HG02943 (cell line): Measurements from ENCODE around the gene TELO2.

Source experiments
- ATAC-seq: cut with Tn5 transposase; IDR thresholded peaks from one replicate; pipeline ENCODE4 v1.9.1; 2021; ENCODE audit warnings: mild to moderate bottlenecking, low read depth, moderate library complexity; ENCODE audit not compliant: unreplicated experiment

The TELO2 gene

DNA sequence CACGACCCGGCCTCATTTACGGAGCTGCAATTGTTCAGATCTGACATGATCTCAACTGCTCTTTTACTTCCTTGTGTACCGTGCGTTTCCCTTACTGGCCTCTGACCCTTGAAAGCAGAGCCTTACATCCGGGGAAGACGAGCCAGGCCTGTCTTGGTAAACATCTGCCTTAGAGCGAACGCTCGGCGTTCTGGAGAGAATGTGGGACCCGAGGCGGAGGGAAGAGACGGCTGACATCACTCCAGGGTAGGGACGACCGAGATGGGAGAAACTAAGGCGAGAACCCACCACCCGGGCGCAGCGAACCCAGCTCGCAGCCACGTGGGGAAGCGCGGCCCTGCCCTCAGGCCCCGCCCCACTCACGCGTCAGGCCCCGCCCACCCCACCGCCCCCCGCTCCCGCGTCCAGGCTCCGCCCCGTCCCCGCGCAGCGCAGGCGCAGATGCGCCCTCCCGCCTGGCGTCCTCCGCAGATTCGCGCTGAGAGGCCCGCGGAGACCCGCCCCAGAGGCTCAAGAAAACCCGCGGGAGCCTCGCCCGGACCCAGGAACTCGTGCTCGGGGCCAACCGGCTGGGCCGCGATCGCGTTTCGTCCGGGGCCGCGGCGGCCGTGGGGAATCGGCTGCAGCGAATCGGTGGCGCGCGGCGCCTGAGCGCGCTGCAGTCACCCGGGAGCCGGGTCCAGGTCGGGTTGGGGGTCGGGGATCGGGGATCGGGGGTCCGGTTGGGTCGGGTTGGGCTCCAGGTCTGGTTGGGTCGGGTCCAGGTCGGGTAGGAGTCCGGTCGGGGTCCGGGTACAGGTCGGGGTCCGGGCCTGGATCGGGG lies at the start of gene TELO2:
Gene TELO2 (plus strand): TSS at position 438 of the 823 bp plus-strand sequence. CDS start 922 bp downstream, outside the sequence.
- ATAC-seq: no peak

DNA sequence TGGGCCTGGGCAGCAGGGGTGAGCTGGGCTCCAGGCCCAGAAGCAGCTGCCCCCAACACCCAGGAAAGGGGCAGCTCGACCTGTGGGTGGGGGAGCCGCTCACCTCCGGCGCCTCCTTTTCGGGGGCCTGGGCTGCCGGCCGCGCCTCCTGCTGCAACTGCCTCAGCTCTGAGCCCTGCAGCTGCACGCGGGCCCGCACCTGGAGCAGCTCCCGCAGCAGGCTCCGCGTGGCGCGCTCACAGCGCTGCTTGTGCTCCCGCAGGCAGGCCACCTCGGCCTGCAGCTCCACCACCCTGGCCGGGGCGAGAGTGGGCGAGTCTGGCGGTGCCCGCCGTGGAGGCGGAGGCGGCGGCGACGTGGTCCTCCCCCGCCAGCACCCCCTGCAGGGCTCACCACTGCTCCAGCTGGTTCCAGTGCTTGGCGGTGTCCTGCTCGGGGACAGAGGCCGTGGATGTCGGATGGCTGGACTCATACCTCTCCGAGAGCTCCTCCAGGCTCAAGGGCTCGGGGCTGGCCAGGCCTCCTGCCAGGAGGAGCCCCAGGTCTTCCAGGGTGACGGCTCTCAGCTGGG lies 49.7 kb upstream of the TELO2 start:
- ATAC-seq: no peak

DNA sequence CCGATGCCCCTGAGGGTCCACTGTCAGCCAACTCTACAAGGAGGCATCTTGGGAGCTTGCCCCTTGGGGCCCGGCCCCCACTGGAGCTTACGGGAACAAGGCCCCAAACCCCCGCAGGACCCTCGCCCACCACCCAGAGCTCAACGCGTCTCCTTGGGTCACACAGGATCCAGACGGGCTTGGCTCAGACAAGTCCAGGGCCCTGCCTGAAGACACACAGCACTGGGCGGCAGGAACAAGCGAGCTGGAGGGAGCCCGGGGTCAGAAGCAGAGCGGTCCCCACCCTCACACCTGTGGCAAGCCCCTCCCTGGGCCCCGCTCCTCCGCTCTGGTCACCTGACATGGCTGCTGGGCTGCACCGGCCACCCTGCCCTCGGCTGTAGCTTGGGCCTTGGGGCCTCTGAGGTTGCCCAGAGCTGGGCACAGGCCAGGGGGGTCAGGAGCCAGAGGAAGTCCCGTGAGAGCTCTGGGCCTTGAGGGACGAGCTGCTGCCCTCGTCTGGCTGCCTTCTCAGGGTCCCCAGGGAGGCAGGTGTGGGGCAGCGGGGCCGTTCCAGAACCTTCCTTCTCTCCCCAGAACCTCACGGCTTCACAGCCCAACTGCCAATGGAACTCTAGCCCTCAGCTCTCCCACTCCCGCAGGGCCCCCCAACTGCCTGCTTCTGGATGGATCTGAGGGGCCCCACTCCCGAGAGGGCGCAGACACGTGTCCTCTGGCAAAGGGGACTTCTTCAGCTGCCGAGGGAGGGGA lies 49.0 kb upstream of the TELO2 start, which contains the start of gene CCDC154:
Gene CCDC154 (minus strand): TSS at position 577 of the 750 bp plus-strand sequence. CDS start 234 bp downstream, at position 343.
- no peak for ATAC-seq

DNA sequence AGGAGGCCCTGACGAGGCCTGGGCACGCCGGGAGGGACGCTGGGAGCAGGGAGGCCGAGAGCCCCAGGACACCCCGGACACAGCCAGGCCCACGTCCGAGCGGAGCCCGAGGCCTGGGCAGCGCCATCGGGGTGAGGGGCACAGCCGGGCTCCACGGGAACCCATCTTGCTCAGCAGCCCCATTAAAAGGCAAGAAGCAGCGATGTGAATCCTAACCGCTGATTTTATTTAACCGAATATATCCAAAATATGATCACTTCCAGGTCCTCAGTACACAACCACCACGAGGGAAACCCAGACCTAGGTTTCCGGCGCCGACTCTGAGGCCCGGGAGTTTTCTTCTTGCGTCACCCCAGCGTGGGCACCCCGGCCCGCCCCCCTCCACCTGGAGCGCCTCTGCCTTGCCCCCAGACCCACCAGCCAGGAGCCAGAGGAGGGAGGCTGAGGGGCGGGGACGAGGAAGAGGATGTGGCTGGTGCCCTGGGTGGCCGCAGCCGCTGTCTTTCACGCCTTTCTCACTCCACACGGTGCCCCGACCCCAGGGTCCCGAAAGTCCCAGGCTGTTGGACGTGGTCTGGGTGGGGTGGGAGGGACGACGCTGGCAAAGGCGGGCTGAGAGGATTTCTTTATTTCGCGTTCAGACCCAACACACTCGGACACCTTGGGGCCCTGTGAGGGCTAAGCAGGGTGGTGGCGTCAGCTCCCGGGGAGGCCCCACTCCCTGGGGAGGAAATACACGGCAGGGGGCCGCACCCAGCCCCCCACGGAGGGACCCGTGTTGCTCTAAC lies 48.2 kb upstream of the TELO2 start:
- ATAC-seq: no peak

DNA sequence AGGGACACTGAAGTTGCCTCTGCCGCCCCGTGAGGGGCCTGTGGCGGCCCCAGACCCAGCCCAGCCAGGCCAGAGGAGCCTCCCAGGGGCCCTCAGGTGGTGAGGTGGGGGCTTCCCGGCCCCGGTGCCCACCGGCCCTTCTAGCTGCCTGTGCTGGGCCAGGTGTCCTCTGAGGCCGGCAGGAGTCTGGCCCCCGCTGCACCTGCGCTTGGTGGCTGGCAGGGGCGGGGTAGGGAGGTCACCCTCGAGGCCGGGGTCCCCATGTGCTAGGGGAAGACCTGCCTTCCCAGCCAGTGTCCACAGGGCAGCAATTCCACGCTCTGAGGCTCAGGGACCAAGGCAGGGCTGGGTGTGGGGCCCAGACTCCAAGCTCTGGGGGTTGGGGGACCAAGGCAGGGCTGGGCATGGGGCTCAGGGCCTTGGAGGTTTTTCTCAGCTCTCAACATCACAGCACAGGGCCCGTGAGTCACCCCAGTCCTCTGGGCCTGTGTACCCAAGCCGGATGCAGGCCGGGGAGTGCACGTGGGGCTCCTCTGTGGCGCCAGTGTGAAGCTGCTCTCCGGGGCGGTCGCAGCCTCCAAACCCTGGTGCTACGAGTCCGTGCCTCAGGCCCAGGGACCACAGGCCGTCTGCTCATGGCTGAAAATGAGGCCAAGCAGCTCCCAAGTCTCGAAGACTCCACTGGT lies 47.5 kb upstream of the TELO2 start:
- no peak for ATAC-seq

DNA sequence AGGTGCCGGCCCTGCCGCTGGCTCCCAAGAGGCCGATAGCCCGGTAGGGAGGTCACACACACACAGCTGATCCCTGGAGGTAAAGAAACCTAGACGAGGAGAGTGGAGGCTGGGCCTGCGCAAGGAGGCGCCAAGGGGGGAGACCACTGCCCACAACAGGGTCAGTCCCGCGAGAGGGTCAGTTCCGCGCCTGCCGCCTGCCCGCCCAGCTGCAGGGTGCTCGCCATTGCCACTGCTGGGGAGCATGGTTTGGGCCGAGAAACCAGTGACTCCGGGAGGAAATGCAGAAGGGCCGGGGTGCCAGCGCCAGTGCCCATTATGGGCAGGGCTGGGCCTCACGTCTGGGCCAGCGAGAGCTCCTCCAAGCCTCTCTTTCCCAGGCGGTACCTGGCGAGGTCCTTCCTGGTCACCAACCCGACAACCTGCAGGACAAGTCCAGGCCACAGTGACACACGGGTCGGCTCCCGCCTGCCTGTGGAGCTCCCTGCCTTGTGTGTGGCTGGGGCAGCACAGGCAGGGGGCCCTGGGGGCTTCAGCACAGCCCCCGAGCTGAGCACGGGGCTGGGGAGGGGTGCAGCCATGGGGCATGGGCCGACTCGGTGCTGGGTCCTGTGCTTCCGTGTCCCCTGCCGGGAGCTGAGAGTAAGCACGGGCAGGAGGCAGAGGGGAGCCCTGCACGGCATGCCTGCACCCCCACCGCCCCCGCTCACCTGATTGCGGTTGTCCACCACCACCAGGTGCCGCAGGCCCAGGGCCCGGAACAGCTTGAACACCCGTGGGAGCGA lies 46.7 kb upstream of the TELO2 start:
- ATAC-seq: no peak

DNA sequence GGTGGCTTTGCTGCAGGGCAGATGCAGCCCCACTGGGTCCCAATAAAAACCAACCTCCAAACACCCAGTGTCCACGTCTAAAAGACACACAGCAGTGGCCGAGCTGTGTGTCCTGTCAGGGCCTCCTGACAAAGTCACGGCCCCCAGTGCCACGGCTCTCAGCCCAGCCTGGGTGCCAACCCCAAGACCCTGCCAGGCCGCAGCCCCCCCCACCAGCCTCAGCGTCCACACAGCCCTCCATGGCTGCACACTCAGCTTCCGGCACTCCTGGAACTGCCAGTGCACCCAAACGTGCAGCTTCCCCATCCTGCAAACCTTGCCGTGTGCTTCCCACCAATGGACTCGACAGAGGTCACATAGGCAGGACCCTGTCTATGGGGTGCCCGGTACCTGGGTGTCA lies 45.2 kb upstream of the TELO2 start:
- no peak for ATAC-seq

- no peak for ATAC-seq
These were observed 44.5 kb upstream of the TELO2 start for GRCh38 chr16:1448536-1449116.

GRCh38 chr16:1449201-1449788 lies 43.9 kb upstream of the TELO2 start:
- ATAC-seq: no peak

- no peak for ATAC-seq
These were observed 42.9 kb upstream of the TELO2 start for GRCh38 chr16:1450218-1450617.

DNA sequence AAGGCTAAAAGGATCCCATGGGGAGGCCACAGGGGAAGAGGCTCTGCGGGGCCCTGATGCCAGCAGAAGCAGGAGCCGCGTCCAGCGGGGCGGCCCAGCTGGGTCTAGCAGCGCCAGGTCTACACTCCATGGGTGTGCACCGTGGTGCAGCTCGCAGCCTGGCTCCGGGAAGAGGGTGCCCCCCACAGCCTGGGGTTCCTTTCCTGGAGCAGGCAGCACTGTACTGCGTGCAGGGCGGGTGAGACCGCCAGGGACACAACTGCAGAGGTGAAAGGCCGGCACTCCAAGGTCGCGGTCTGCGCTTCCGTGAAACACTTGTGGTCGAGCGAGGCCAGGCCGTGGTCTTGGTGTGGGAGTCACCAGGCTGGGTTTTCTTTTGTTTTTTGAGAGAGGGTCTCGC lies 42.3 kb upstream of the TELO2 start:
- no peak for ATAC-seq

DNA sequence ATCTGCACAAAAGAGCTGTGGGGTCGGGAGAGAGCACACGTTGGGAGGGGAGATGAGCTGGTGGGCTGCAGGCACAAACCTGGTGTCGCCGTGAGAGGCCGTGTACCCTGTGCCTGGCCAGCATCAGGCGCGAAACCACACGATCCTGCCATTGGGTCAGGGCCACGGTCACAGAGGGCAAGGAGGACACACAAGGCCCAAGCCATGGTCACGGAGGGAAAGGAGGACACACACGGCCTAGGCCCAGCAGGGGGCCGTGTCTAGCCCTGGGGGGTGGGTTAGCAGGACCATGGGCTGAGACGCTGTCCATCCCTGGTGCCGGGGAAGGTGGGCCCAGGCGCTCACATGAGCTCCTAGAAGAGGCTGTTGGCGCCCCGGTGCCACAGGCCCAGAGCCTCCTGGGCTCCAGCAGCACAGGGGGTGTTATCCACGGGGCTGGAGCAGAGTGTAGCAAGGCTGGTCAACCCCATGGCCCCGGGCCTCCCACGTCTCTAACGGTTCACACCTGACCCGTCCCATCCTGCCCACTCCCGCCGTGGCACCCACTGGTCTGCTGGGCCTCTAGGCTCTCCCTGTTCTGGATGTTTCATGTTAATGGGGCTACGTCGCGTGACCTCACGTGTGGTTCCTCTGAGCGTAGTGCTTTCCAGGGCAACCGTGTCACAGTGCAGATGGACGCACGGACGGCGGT lies 41.3 kb upstream of the TELO2 start:
- no peak for ATAC-seq

DNA sequence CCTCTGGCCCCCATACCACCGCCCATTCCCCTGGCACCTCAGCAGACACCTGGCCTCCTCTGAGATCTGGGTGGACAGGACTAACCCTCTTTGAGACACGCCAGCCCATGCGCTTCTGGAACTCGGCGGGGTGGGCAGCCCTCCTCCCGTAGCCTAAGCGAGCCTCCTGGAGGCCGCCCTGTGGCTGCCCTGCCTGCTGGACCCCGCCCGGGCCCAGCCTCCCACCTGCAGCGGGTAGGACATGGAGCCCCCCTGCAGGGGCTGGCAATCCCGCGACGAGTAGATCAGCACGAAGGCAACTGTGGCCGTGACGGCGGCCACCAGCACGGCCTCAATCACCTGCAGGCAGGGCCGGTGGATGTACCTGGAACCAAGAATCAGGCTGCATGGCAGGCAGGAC lies 40.6 kb upstream of the TELO2 start:
- no peak for ATAC-seq

DNA sequence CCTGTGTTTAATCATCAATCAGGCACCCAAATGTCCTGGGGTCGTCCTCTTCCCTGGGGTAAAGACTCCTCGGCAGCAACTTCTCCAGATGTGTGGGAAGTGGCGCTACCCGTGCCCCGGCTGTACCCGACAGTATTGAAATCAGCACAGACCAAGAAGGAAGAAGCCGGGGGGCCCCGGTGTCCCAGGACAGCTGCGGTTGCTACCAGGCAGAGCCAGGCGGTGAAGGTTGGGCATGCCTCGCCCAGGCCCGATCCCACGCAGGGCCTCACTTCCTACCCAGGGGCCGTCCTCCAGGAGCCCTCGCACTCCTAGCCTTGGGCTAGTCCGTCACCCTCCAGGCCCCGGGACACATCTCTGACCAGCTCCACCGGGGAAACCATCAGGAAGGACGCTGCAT lies 39.8 kb upstream of the TELO2 start:
- ATAC-seq: no peak

- ATAC-seq: no peak
These were observed 38.6 kb upstream of the TELO2 start for GRCh38 chr16:1454561-1454960.

- ATAC-seq: no peak
These were observed 37.7 kb upstream of the TELO2 start for GRCh38 chr16:1455190-1456171.

DNA sequence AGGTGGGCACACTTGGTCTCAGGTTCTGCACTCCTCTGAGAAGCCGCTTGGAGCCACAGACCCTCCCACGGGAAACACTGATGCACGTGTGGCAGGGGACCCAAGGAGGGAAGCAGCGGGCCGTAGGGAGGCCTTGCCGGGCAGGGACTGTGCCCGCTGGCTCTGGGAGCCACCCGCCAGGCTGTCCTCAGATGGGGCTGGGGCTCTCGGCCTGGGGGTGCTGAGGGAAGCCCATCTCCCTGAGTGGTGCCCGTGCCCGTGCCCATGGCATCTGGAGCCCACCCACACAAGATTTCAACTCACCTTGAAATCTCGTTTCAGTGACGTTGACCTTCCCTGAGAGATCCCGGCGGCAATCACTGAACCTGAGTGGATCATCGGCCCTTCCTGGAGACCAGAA lies 36.2 kb upstream of the TELO2 start:
- no peak for ATAC-seq
